Measurements from ENCODE around the gene CAPN2. TPM values are rescaled to one million over a fixed set of nuclear protein-coding genes. Genes with fewer than 3 reads are reported as not detected.
"Not testable (repeated sequence)": the region's sequence is repeated elsewhere in the genome, so short reads cannot be mapped to it uniquely, and the experiment has no call there.

Gene CAPN2
- total RNA-seq, 1 donor from 2014 or later = 258 TPM

DNA sequence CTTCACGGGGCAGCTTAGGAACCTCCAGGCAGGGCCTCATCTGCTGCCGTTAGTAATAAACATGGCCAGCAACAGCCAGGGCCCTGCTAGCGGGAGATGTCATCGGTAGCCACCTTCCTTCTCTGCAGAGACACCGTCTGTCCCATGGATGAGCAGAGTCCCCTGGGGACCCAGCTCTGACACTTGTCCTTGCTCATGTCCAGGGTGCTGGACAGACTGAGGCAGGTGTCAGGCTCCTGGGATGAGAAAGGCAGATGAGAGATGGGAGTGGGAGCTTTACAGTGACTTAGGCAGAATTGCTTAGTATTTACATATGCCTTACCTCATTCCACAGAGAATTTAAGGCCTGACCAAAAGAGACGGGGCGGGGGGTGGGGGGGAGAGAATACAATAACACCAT, 25.0 kb downstream of the CAPN2 start:
- DNase-seq (ENCODE audit: low read depth) = no peak
- no peak overlapping the region for H3K4me3 ChIP-seq (ENCODE audit: low read depth, low read length)
- H3K36me3 ChIP-seq (ENCODE audit: control insufficient read depth, insufficient read depth, low read length) = no peaks in the 10 kb centered on the region
- TF ChIP-seq, protein P1, sequence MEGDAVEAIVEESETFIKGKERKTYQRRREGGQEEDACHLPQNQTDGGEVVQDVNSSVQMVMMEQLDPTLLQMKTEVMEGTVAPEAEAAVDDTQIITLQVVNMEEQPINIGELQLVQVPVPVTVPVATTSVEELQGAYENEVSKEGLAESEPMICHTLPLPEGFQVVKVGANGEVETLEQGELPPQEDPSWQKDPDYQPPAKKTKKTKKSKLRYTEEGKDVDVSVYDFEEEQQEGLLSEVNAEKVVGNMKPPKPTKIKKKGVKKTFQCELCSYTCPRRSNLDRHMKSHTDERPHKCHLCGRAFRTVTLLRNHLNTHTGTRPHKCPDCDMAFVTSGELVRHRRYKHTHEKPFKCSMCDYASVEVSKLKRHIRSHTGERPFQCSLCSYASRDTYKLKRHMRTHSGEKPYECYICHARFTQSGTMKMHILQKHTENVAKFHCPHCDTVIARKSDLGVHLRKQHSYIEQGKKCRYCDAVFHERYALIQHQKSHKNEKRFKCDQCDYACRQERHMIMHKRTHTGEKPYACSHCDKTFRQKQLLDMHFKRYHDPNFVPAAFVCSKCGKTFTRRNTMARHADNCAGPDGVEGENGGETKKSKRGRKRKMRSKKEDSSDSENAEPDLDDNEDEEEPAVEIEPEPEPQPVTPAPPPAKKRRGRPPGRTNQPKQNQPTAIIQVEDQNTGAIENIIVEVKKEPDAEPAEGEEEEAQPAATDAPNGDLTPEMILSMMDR (IDR thresholded peaks at IDR 0.05; ENCODE audit: insufficient read depth, low read length, poor library complexity, severe bottlenecking) = no peak
- no peaks in the 10 kb centered on the region for H3K27me3 ChIP-seq (ENCODE audit: control insufficient read depth, insufficient read depth, low read length)

- H3K36me3 ChIP-seq (ENCODE audit: control insufficient read depth, insufficient read depth, low read length) = no peaks in the 10 kb centered on the region
- no peak for DNase-seq (ENCODE audit: low read depth)
Observed at GRCh38 chr1:223738465-223739365, 26.4 kb downstream of the CAPN2 start.

DNA sequence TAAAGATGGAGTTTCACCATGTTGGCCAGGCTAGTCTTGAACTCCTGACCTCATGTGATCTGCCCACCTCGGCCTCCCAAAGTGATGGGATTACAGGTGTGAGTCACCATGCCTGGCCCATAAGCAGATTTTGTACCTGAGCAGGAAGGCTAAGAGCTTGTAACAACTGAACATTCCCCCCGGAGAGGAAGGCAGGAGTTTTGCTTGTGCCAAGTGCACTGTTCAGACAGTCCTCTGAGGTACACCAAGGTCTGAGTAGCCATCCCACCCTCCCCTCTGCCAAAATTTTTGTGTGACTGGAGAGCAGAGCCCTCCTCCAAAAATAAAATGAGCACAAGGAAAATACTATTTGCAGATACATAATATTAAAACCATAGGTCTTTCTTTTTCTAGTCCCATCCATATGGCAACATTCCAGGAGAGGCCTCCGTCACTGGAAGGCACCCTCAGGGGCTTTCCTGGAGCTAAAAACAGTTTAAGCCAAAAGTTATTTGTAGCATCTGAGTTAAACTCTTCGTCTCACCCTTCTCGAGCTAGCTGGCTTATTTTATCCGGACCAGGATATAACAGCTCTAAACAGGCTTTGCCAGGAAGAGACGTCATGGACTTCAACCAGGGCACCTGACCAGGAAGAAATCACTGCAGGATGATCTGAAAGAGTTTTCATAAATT, 27.2 kb downstream of the CAPN2 start:
- H3K36me3 ChIP-seq (ENCODE audit: control insufficient read depth, insufficient read depth, low read length) = no peaks in the 10 kb centered on the region
- TF ChIP-seq, protein P1 (IDR thresholded peaks at IDR 0.05; ENCODE audit: insufficient read depth, low read length, poor library complexity, severe bottlenecking) = no peak

More at GRCh38 chr1:223738465-223739365, 26.4 kb downstream of the CAPN2 start:
- Histone ChIP-seq H3K4me3 (ENCODE audit: low read depth, low read length) (no peak overlapping the region), H3K27me3 (ENCODE audit: control insufficient read depth, insufficient read depth, low read length) (no peaks in the 10 kb centered on the region)
- TF ChIP-seq, protein P1 (IDR thresholded peaks at IDR 0.05; ENCODE audit: insufficient read depth, low read length, poor library complexity, severe bottlenecking) = no peak

DNA sequence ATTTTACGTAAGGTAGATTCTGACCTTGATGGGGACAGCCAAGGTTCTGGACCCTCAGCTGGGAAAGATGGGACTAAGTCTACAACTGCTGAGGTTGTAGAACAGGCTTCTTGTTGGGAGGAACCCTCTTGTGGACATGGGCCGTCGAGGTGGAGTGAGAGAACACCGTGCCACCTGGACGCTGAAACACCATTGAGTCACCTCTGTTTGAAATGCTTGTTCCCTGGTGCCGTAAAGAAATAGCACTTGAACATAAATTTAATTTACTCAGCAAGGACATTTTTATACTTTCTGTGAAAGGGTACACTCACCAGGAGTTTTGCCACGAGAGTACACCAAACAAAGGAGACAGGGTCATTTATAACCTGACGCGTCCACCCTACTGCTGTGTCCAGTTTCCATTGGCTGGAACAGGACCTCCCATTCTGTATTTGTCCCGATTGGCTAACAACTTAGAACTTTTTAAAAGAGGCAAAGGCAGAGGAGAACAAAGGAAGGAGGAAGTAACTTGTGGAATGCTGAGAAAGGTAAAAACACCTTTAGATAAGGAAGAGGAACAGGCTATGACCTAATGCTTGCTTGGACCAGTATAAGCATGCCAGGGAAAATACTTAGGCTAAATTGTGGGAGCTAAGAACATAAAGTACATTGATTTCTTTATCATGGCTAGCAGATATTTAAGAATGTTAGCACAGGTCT, 27.8 kb downstream of the CAPN2 start:
- H3K27me3 ChIP-seq (ENCODE audit: control insufficient read depth, insufficient read depth, low read length); H3K36me3 ChIP-seq (ENCODE audit: control insufficient read depth, insufficient read depth, low read length); DNase-seq (ENCODE audit: low read depth); H3K4me3 ChIP-seq (ENCODE audit: low read depth, low read length): not testable (repeated sequence)

More for the DNA sequence above, 27.2 kb downstream of the CAPN2 start:
- no peak for DNase-seq (ENCODE audit: low read depth)
- H3K4me3 ChIP-seq (ENCODE audit: low read depth, low read length) = no peak overlapping the region
- no peaks in the 10 kb centered on the region for H3K27me3 ChIP-seq (ENCODE audit: control insufficient read depth, insufficient read depth, low read length)

- Histone ChIP-seq H3K36me3 (ENCODE audit: control insufficient read depth, insufficient read depth, low read length) (no peaks in the 10 kb centered on the region), H3K4me3 (ENCODE audit: low read depth, low read length) (no peak overlapping the region)
- no peak for DNase-seq (ENCODE audit: low read depth)
Observed at GRCh38 chr1:223741861-223742260, 29.5 kb downstream of the CAPN2 start.

More at GRCh38 chr1:223741861-223742260, 29.5 kb downstream of the CAPN2 start:
- H3K27me3 ChIP-seq (ENCODE audit: control insufficient read depth, insufficient read depth, low read length) = no peaks in the 10 kb centered on the region
- TF ChIP-seq, protein P1 (IDR thresholded peaks at IDR 0.05; ENCODE audit: insufficient read depth, low read length, poor library complexity, severe bottlenecking) = no peak

All from kidney epithelial cell (primary cell).